Measurements from ENCODE around the gene FOXR1. TPM values are rescaled to one million over a fixed set of nuclear protein-coding genes. Genes with fewer than 3 reads are reported as not detected.

FOXR1 gene
- total RNA-seq, 1 donor from 2014 or later = not detected

GRCh38 chr11:118996926-118997626, 25.5 kb downstream of the FOXR1 start:
- no peaks in the 10 kb centered on the region for H3K9me3 ChIP-seq
- peak overlapping the region; percentile 96 for H3K4me3 ChIP-seq
- intact Hi-C loops (cut with DNase I) = no loop called here
- peaks cover 29% of the 10 kb centered on the region for H3K36me3 ChIP-seq
- peak overlapping the region; percentile 94 for H3K27ac ChIP-seq
- peak; percentile 9 for TF ChIP-seq CTCF (IDR thresholded peaks at IDR 0.05)
- H3K27me3 ChIP-seq (ENCODE audit: low read depth) = no peaks in the 10 kb centered on the region
- DNase-seq (no peak), ATAC-seq (peak; percentile 12 to 24)
- peaks cover 30% of the 10 kb centered on the region for H3K4me1 ChIP-seq

GRCh38 chr11:118997627-118998387, 26.2 kb downstream of the FOXR1 start, which contains the start of gene CENATAC:
Gene CENATAC, plus strand, starts transcription at chr11:118998138. Its CDS starts 60 bp downstream, at chr11:118998198.
- peak; percentile 23 for TF ChIP-seq CTCF (IDR thresholded peaks at IDR 0.05)
- peak; percentile 98 for DNase-seq
- Histone ChIP-seq H3K4me1 (peaks cover 30% of the 10 kb centered on the region), H3K4me3 (peak within 1 kb of the TSS; percentile 96), H3K27ac (peak within 1 kb of the TSS; percentile 94), H3K27me3 (ENCODE audit: low read depth) (no peaks in the 10 kb centered on the region), H3K9me3 (no peaks in the 10 kb centered on the region), H3K36me3 (peaks cover 36% of the 10 kb centered on the region)
- peak; percentile 99 to 100 for ATAC-seq
- intact Hi-C loops (cut with DNase I) = no loop called here

- DNase-seq (no peak), ATAC-seq (peak; percentile 33 to 43)
- Histone ChIP-seq H3K4me1 (peaks cover 30% of the 10 kb centered on the region), H3K9me3 (no peaks in the 10 kb centered on the region), H3K36me3 (peaks cover 41% of the 10 kb centered on the region), H3K27ac (peak overlapping the region; percentile 94), H3K4me3 (peak overlapping the region; percentile 96), H3K27me3 (ENCODE audit: low read depth) (no peaks in the 10 kb centered on the region)
- no peak for TF ChIP-seq CTCF (IDR thresholded peaks at IDR 0.05)
- intact Hi-C loops (cut with DNase I) = no loop called here
Observed at GRCh38 chr11:118998388-118998717, 26.8 kb downstream of the FOXR1 start.

GRCh38 chr11:118998822-118999221, 27.3 kb downstream of the FOXR1 start:
- Histone ChIP-seq H3K4me1 (peaks cover 30% of the 10 kb centered on the region), H3K9me3 (no peaks in the 10 kb centered on the region), H3K27ac (peak overlapping the region; percentile 94), H3K27me3 (ENCODE audit: low read depth) (no peaks in the 10 kb centered on the region), H3K36me3 (peaks cover 46% of the 10 kb centered on the region), H3K4me3 (peak overlapping the region; percentile 96)
- ATAC-seq (peak; percentile 55 to 74), DNase-seq (no peak)
- no peak for TF ChIP-seq CTCF (IDR thresholded peaks at IDR 0.05)
- intact Hi-C loops (cut with DNase I) = no loop called here

GRCh38 chr11:119000906-119001305, 29.3 kb downstream of the FOXR1 start:
- peaks cover 67% of the 10 kb centered on the region for H3K36me3 ChIP-seq
- ATAC-seq = no peak
- H3K9me3 ChIP-seq = no peaks in the 10 kb centered on the region
- H3K4me1 ChIP-seq = peaks cover 30% of the 10 kb centered on the region
- no peaks in the 10 kb centered on the region for H3K27me3 ChIP-seq (ENCODE audit: low read depth)
- no peak overlapping the region for H3K4me3 ChIP-seq
- TF ChIP-seq CTCF (IDR thresholded peaks at IDR 0.05) = no peak
- DNase-seq = no peak
- no peak overlapping the region for H3K27ac ChIP-seq
- intact Hi-C loops (cut with DNase I) = no loop called here
